H9 (cell line): ENCODE measurements around the gene TLL2. TPM values are rescaled to one million over a fixed set of nuclear protein-coding genes. Genes with fewer than 3 reads are reported as not detected.

Experiments used
- DNase-seq: peaks from one replicate; pipeline ENCODE4 v3.0.0-alpha.2; 2017
- H2AFZ ChIP-seq: one replicate; pipeline ENCODE4 v1.6.1; 2013; ENCODE audit warnings: mild to moderate bottlenecking, low read length, control low read depth, moderate library complexity
- H2AK5ac ChIP-seq: 2 replicates; pipeline ENCODE4 v1.6.1; 2013; ENCODE audit warnings: low read length, control low read depth, mixed read lengths; ENCODE audit not compliant: insufficient read length
- H2BK120ac ChIP-seq: one replicate; pipeline ENCODE4 v1.6.1; 2013; ENCODE audit warnings: low read depth, mild to moderate bottlenecking, low read length, control low read depth, inconsistent platforms; ENCODE audit not compliant: poor library complexity, severe bottlenecking
- H2BK12ac ChIP-seq: 2 replicates; pipeline ENCODE4 v1.6.1; 2013; ENCODE audit warnings: low read length, control low read depth, mixed read lengths, low read depth; ENCODE audit not compliant: insufficient read length
- H2BK15ac ChIP-seq: 2 replicates; pipeline ENCODE4 v1.6.1; 2013; ENCODE audit warnings: low read depth, low read length, control low read depth
- H2BK20ac ChIP-seq: one replicate; pipeline ENCODE4 v1.6.1; 2013; ENCODE audit warnings: low read depth, mild to moderate bottlenecking, low read length, control low read depth, inconsistent platforms; ENCODE audit not compliant: poor library complexity, severe bottlenecking
- H2BK5ac ChIP-seq: 2 replicates; pipeline ENCODE4 v1.6.1; 2013; ENCODE audit warnings: low read length, control low read depth, mixed read lengths; ENCODE audit not compliant: insufficient read length
- H3K14ac ChIP-seq: 2 replicates; pipeline ENCODE4 v1.6.1; 2013; ENCODE audit warnings: low read length, control low read depth; ENCODE audit not compliant: insufficient read depth
- H3K18ac ChIP-seq: 2 replicates; pipeline ENCODE4 v1.6.1; 2013; ENCODE audit warnings: low read depth, mild to moderate bottlenecking, mixed read lengths, low read length, control low read depth; ENCODE audit not compliant: insufficient read length
- H3K23ac ChIP-seq: 2 replicates; pipeline ENCODE4 v1.6.1; 2013; ENCODE audit warnings: low read length, control low read depth, mixed read lengths, low read depth; ENCODE audit not compliant: insufficient read length
- H3K23me2 ChIP-seq: 2 replicates; pipeline ENCODE4 v1.6.1; 2013; ENCODE audit warnings: low read depth, mild to moderate bottlenecking, mixed read lengths, low read length, control low read depth; ENCODE audit not compliant: insufficient read length, poor library complexity, severe bottlenecking
- H3K27ac ChIP-seq: 2 replicates; pipeline ENCODE4 v1.5.1; 2013; ENCODE audit warnings: low read length, control low read depth, mixed read lengths, low read depth; ENCODE audit not compliant: insufficient read length
- H3K27me3 ChIP-seq: 2 replicates; pipeline ENCODE4 v1.6.1; 2013; ENCODE audit warnings: low read length, control low read depth, inconsistent platforms; ENCODE audit not compliant: insufficient read depth
- H3K4ac ChIP-seq: 2 replicates; pipeline ENCODE4 v1.6.1; 2013; ENCODE audit warnings: low read depth, mild to moderate bottlenecking, control low read depth, inconsistent platforms, low read length, moderate library complexity
- H3K4me1 ChIP-seq: 2 replicates; pipeline ENCODE4 v1.6.1; 2013; ENCODE audit warnings: low read length, control low read depth, inconsistent platforms; ENCODE audit not compliant: insufficient read depth
- H3K4me2 ChIP-seq: 2 replicates; pipeline ENCODE4 v1.6.1; 2013; ENCODE audit warnings: low read length, control low read depth, mixed read lengths; ENCODE audit not compliant: insufficient read length, insufficient read depth
- H3K56ac ChIP-seq: 2 replicates; pipeline ENCODE4 v1.6.1; 2013; ENCODE audit warnings: low read depth, mild to moderate bottlenecking, mixed read lengths, low read length, control low read depth; ENCODE audit not compliant: insufficient read length
- H3K79me1 ChIP-seq: 2 replicates; pipeline ENCODE4 v1.6.1; 2013; ENCODE audit warnings: low read depth, mild to moderate bottlenecking, moderate library complexity, low read length, control low read depth, inconsistent platforms; ENCODE audit not compliant: insufficient read depth, poor library complexity, severe bottlenecking
- H3K79me2 ChIP-seq: 2 replicates; pipeline ENCODE4 v1.6.1; 2013; ENCODE audit warnings: low read length, control low read depth, inconsistent platforms; ENCODE audit not compliant: insufficient read depth
- H3K9ac ChIP-seq: 2 replicates; pipeline ENCODE4 v1.6.1; 2013; ENCODE audit warnings: low read length, control low read depth, mixed read lengths; ENCODE audit not compliant: insufficient read length; ENCODE audit errors: extremely low read depth
- H3K9me3 ChIP-seq: one replicate; pipeline ENCODE4 v1.6.1; 2013; ENCODE audit warnings: low read depth, low read length, inconsistent platforms; ENCODE audit not compliant: control insufficient read depth
- H3T11ph ChIP-seq: one replicate; pipeline ENCODE4 v1.6.1; 2013; ENCODE audit warnings: mild to moderate bottlenecking, low read length, control low read depth, inconsistent platforms
- H4K20me1 ChIP-seq: one replicate; pipeline ENCODE4 v1.6.1; 2013; ENCODE audit not compliant: control insufficient read depth, insufficient read length, insufficient read depth
- H4K5ac ChIP-seq: 2 replicates; pipeline ENCODE4 v1.6.1; 2013; ENCODE audit warnings: low read depth, mild to moderate bottlenecking, mixed read lengths, low read length, control low read depth; ENCODE audit not compliant: insufficient read length
- H4K8ac ChIP-seq: replicated peaks from 2 replicates; pipeline ENCODE4 v1.6.1; 2013; ENCODE audit warnings: low read length, control low read depth, mixed read lengths, low read depth; ENCODE audit not compliant: insufficient read length
- H4K91ac ChIP-seq: 2 replicates; pipeline ENCODE4 v1.6.1; 2013; ENCODE audit warnings: low read depth, mild to moderate bottlenecking, moderate library complexity, mixed read lengths, low read length, control low read depth; ENCODE audit not compliant: insufficient read length
- H3K27ac Mint-ChIP-seq, 3 experiments: 2 replicates in 2 of 3; 3 replicates in 1 of 3; pipeline ENCODE4 v1.8.0; 2020 to 2021; ENCODE audit warnings: mixed read lengths in 3 of 3, mild to moderate bottlenecking in 1 of 3, moderate library complexity in 1 of 3
- H3K27me3 Mint-ChIP-seq: 2 replicates; pipeline ENCODE4 v1.8.0; 2021; ENCODE audit warnings: low read depth, mild to moderate bottlenecking, moderate library complexity, mixed read lengths
- H3K36me3 Mint-ChIP-seq, 3 experiments: 2 replicates in 2 of 3; 3 replicates in 1 of 3; pipeline ENCODE4 v1.8.0; 2020 to 2021; ENCODE audit warnings: low read depth in 3 of 3, mixed read lengths in 3 of 3; ENCODE audit not compliant: insufficient read depth in 1 of 3
- H3K4me1 Mint-ChIP-seq, 2 experiments: 2 replicates each; pipeline ENCODE4 v1.8.0; 2020; ENCODE audit warnings: mixed read lengths in 2 of 2
- H3K4me3 Mint-ChIP-seq, 2 experiments: 2 replicates in 1 of 2; 3 replicates in 1 of 2; pipeline ENCODE4 v1.8.0; 2020 to 2021; ENCODE audit warnings: mild to moderate bottlenecking in 2 of 2, mixed read lengths in 2 of 2, moderate library complexity in 1 of 2
- H3K9me3 Mint-ChIP-seq, 2 experiments: 2 replicates in 1 of 2; 3 replicates in 1 of 2; pipeline ENCODE4 v1.8.0; 2020; ENCODE audit warnings: mild to moderate bottlenecking in 2 of 2, mixed read lengths in 2 of 2, moderate library complexity in 1 of 2
- WGBS: extraction: QIAGEN DNeasy Blood & Tissue Kit; methylation state at CpG from one replicate; pipeline ENCODE4 v1.1.7; 2013; ENCODE audit warnings: missing lambda C conversion rate, low lambda C conversion rate, mixed read lengths; ENCODE audit not compliant: insufficient read length; ENCODE audit errors: extremely low coverage; 5-methylcytosine and 5-hydroxymethylcytosine counted together
- total RNA-seq: library from RNA; stranded (reverse); gene quantifications from 2 replicates; pipeline ENCODE4 v1.2.1, GENCODE V29; 2021
- TF ChIP-seq, protein P1 (sequence below): fragments of 200-600 bp; sonication (generic); conservative IDR thresholded peaks from 3 replicates; pipeline ENCODE4 v1.8.0; 2021; ENCODE audit warnings: antibody characterized with exemption, mild to moderate bottlenecking

TLL2 gene
- total RNA-seq, 1 experiment from 2014 or later: 1.4 TPM

DNA sequence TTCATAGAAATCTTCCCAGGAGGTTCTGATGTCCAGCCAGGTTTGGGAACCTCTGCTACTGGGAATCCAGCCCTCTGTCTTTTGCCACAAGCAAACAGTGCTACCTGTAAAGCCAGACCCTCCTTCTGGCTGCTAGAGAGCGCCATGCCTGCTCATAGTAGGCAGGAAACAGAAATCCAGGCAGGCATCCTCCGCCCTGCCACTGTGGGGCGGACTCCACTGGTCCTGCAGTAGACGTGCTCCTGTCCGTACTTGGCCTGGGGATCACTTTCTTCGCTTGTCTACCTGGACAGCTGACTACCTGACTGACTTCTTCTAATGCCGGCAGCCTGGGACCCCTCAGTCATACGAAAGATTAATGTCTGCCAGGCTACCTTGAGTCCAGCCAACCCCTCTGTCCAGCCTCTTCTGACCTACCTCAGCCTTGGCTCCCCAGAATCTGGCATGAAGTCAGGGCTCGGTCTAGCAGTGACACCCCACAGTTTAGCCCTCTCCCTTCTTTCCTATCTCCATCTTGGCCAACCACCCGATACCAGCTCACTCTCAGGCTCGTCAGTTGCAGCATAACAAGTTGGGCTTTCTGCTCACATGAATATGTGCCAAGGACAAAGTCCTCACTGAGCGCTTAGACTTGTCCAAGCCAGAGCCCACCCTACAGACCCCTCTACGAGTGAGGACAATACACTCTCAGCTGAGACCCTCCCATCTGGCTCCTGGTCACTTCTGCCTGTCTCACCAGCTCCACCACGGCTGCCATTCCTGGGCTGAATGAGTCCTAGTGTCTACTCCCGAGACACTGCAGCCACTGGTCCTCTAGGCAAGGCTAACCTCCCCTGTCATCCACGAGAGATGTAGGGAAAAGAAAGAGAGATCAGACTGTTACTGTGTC is 111.1 kb downstream of the TLL2 start:
- Mint-ChIP-seq H3K27ac (peak overlapping the region in 1 of 3 experiments; percentile 37; a peak in 2 of 7 replicates), H3K36me3 (no peaks in the 10 kb centered on the region; a peak in 2 of 7 replicates), H3K9me3 (no peaks in the 10 kb centered on the region), H3K4me3 (no peak overlapping the region), H3K4me1 (peaks cover 18% of the 10 kb centered on the region in 2 experiments), H3K27me3 (peaks cover under 1% of the 10 kb centered on the region)
- Histone ChIP-seq H3K18ac (no peak overlapping the region), H3K27ac (no peak overlapping the region), H3K79me1 (no peaks in the 10 kb centered on the region), H3K4me1 (no peaks in the 10 kb centered on the region), H3K9me3 (no peaks in the 10 kb centered on the region), H4K8ac (no peak overlapping the region), H3K23me2 (no peaks in the 10 kb centered on the region), H2BK5ac (no peak overlapping the region), H2AFZ (no peak overlapping the region), H4K5ac (no peak overlapping the region), H3K23ac (no peak overlapping the region), H2BK12ac (no peak overlapping the region), H3K14ac (no peak overlapping the region), H3K27me3 (no peaks in the 10 kb centered on the region), H3K56ac (no peak overlapping the region), H3K4ac (no peak overlapping the region), H2BK120ac (no peak overlapping the region), H3T11ph (no peak overlapping the region), H2BK15ac (no peak overlapping the region), H3K9ac (no peak overlapping the region), H3K4me2 (no peak overlapping the region), H4K91ac (no peak overlapping the region), H2BK20ac (no peak overlapping the region), H3K79me2 (no peaks in the 10 kb centered on the region), H4K20me1 (no peaks in the 10 kb centered on the region), H2AK5ac (no peak overlapping the region)
- DNase-seq: peak; percentile 50
- TF ChIP-seq, protein P1, sequence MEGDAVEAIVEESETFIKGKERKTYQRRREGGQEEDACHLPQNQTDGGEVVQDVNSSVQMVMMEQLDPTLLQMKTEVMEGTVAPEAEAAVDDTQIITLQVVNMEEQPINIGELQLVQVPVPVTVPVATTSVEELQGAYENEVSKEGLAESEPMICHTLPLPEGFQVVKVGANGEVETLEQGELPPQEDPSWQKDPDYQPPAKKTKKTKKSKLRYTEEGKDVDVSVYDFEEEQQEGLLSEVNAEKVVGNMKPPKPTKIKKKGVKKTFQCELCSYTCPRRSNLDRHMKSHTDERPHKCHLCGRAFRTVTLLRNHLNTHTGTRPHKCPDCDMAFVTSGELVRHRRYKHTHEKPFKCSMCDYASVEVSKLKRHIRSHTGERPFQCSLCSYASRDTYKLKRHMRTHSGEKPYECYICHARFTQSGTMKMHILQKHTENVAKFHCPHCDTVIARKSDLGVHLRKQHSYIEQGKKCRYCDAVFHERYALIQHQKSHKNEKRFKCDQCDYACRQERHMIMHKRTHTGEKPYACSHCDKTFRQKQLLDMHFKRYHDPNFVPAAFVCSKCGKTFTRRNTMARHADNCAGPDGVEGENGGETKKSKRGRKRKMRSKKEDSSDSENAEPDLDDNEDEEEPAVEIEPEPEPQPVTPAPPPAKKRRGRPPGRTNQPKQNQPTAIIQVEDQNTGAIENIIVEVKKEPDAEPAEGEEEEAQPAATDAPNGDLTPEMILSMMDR: peak; percentile 35; the same call in 2 of the 3 replicates
- no CpG with 5 or more reads among the region's 16 CpGs for WGBS
